Transverse colon (tissue), 4 donors: Measurements from ENCODE around the gene CALN1.

ENCODE experiments used
- POLR2AphosphoS5 ChIP-seq, 3 donors: sonication (generic); formaldehyde crosslinking; IDR thresholded peaks; one replicate each; pipeline ENCODE4 v1.6.1; 2016; ENCODE audit warnings: antibody characterized with exemption in 3 of 3
- TF ChIP-seq, protein P1 (sequence below), 5 experiments: fragments of 200-600 bp in 3 of 5; fragments of 450-650 bp in 2 of 5; sonication (generic) in 3 of 5; IDR thresholded peaks; 1 replicate in 2 of 5; 2 replicates in 3 of 5; pipeline ENCODE4 v1.5.1; 2016 to 2017; ENCODE audit warnings: antibody characterized with exemption in 5 of 5, inconsistent platforms in 3 of 5, mild to moderate bottlenecking in 2 of 5, moderate library complexity in 1 of 5

DNA sequence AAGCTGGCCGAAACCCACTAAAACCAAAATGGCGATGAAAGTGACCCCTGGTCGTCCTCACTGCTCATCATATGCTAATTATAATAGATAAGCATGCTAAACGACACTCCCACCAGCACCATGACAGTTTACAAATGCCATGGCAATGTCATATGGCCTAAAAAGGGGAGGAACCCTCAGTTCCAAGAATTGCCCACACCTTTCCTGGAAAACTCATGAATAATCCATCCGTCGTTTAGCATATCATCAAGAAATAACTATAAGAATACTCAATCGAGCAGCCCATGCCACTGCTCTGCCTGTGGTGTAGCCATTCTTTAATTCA, 422.0 kb downstream of the CALN1 start:
- TF ChIP-seq, protein P1, sequence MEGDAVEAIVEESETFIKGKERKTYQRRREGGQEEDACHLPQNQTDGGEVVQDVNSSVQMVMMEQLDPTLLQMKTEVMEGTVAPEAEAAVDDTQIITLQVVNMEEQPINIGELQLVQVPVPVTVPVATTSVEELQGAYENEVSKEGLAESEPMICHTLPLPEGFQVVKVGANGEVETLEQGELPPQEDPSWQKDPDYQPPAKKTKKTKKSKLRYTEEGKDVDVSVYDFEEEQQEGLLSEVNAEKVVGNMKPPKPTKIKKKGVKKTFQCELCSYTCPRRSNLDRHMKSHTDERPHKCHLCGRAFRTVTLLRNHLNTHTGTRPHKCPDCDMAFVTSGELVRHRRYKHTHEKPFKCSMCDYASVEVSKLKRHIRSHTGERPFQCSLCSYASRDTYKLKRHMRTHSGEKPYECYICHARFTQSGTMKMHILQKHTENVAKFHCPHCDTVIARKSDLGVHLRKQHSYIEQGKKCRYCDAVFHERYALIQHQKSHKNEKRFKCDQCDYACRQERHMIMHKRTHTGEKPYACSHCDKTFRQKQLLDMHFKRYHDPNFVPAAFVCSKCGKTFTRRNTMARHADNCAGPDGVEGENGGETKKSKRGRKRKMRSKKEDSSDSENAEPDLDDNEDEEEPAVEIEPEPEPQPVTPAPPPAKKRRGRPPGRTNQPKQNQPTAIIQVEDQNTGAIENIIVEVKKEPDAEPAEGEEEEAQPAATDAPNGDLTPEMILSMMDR (IDR thresholded peaks at IDR 0.05): no peak
- no peak for TF ChIP-seq POLR2AphosphoS5 (IDR thresholded peaks at IDR 0.05)
